A549 (cell line): ENCODE results near the gene LMOD1.

Experiments used
- EP300 ChIP-seq, 2 experiments: fragments of >200 bp; sonication (Bioruptor Twin); formaldehyde crosslinking; IDR thresholded peaks; 2 replicates in 1 of 2; 3 replicates in 1 of 2; pipeline ENCODE4 v1.6.1; 2016 to 2017
- KDM1A ChIP-seq: fragments of 200-600 bp; sonication (generic); IDR thresholded peaks from 2 replicates; pipeline ENCODE4 v1.6.1; 2016; ENCODE audit warnings: low read depth, mild to moderate bottlenecking
- NFE2L2 ChIP-seq: fragments of 150-350 bp; conservative IDR thresholded peaks from 2 replicates; pipeline ENCODE4 v1.6.1; 2014; ENCODE audit warnings: low read length
- POLR2A ChIP-seq: IDR thresholded peaks from 2 replicates; pipeline ENCODE4 v1.6.1; 2012; ENCODE audit warnings: mild to moderate bottlenecking, low read length
- POLR2AphosphoS2 ChIP-seq: conservative IDR thresholded peaks from 2 replicates; pipeline ENCODE4 v1.6.1; 2012; ENCODE audit warnings: low read length, improper control_type of control experiment, inconsistent platforms
- RCOR1 ChIP-seq: fragments of 150-350 bp; IDR thresholded peaks from 2 replicates; pipeline ENCODE4 v1.6.1; 2014; ENCODE audit warnings: antibody characterized with exemption, low read length, low read depth
- SMC3 ChIP-seq: fragments of >200 bp; sonication (Bioruptor Twin); formaldehyde crosslinking; IDR thresholded peaks from 3 replicates; pipeline ENCODE4 v1.6.1; 2018; ENCODE audit warnings: inconsistent platforms
- USF2 ChIP-seq: fragments of 450-650 bp; IDR thresholded peaks from 2 replicates; pipeline ENCODE4 v1.6.1; 2014; ENCODE audit warnings: antibody characterized with exemption
- ZFP36 ChIP-seq: fragments of 450-650 bp; IDR thresholded peaks from 2 replicates; pipeline ENCODE4 v1.6.1; 2014; ENCODE audit warnings: borderline replicate concordance; ENCODE audit not compliant: partially characterized antibody
- TF ChIP-seq, protein P1 (sequence below): fragments of >200 bp; sonication (Bioruptor Twin); formaldehyde crosslinking; IDR thresholded peaks from 3 replicates; pipeline ENCODE4 v1.5.1; 2016
- TF ChIP-seq, protein P2 (sequence below): IDR thresholded peaks from 2 replicates; pipeline ENCODE4 v1.6.1; 2012; ENCODE audit warnings: low read depth, borderline replicate concordance
- TF ChIP-seq, protein P3 (sequence below): IDR thresholded peaks from 2 replicates; pipeline ENCODE4 v1.6.1; 2012

DNA sequence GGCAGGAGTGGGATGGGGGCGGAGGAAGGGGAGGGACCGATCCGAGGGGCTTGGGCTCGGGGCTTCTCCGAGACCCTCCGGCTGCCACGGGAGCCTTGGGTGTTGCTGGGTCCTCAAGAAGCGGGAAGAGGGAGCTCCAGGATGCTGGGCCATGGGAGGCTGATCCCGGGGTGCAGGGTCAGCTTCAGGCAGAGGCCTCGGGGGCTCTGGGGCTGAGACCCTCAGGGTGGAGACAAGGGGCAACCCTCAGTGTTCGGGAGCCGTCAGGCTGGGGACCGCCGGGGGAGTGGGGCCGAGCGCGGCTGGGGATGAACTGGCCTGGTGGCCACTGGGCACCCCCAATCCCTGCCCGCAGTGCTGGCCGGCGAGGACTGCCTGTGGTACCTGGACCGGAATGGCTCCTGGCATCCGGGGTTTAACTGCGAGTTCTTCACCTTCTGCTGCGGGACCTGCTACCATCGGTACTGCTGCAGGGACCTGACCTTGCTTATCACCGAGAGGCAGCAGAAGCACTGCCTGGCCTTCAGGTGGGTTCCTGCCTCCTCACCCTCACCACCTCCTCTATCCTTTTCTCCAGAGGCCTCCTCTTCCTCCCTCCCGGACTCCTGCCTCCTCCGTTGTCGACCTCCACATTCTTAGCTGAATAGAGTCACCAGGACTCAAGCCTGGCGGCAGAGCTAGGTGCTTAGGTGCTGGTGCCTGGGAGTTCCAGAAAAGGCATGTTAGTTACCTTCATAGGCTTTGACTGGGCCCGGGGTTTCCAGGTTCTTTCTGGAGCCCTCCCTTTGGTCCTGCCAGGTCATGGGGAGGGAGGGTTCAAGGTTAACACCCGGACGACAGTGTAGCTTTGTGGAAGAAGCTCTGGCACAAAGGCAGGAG lies 57.0 kb downstream of the LMOD1 start:
- TF ChIP-seq, protein P1, sequence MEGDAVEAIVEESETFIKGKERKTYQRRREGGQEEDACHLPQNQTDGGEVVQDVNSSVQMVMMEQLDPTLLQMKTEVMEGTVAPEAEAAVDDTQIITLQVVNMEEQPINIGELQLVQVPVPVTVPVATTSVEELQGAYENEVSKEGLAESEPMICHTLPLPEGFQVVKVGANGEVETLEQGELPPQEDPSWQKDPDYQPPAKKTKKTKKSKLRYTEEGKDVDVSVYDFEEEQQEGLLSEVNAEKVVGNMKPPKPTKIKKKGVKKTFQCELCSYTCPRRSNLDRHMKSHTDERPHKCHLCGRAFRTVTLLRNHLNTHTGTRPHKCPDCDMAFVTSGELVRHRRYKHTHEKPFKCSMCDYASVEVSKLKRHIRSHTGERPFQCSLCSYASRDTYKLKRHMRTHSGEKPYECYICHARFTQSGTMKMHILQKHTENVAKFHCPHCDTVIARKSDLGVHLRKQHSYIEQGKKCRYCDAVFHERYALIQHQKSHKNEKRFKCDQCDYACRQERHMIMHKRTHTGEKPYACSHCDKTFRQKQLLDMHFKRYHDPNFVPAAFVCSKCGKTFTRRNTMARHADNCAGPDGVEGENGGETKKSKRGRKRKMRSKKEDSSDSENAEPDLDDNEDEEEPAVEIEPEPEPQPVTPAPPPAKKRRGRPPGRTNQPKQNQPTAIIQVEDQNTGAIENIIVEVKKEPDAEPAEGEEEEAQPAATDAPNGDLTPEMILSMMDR, result no peak
- TF ChIP-seq, protein P2, sequence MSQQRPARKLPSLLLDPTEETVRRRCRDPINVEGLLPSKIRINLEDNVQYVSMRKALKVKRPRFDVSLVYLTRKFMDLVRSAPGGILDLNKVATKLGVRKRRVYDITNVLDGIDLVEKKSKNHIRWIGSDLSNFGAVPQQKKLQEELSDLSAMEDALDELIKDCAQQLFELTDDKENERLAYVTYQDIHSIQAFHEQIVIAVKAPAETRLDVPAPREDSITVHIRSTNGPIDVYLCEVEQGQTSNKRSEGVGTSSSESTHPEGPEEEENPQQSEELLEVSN, result no peak
- TF ChIP-seq, protein P3, sequence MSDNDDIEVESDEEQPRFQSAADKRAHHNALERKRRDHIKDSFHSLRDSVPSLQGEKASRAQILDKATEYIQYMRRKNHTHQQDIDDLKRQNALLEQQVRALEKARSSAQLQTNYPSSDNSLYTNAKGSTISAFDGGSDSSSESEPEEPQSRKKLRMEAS, result no peak
- no peak for TF ChIP-seq NFE2L2
- TF ChIP-seq POLR2AphosphoS2, result no peak
- TF ChIP-seq SMC3, result no peak
- TF ChIP-seq KDM1A, result no peak
- TF ChIP-seq EP300 (IDR thresholded peaks at IDR 0.05), result no peak
- TF ChIP-seq POLR2A, result no peak
- no peak for TF ChIP-seq USF2
- no peak for TF ChIP-seq ZFP36
- no peak for TF ChIP-seq RCOR1
